WTC11 (cell line): ENCODE measurements around the gene TUBA1B. TPM values are rescaled to one million over a fixed set of nuclear protein-coding genes. Genes with fewer than 3 reads are reported as not detected.
A peak's percentile ranks its signal among the peaks of the same experiment; 100 is the strongest.
"Not testable (repeated sequence)": the region's sequence is repeated elsewhere in the genome, so short reads cannot be mapped to it uniquely, and the experiment has no call there.

Experiments
- ATAC-seq: fragments of 200-7000 bp; cut with Tn5 transposase; 2 replicates; pipeline ENCODE4 v1.10.0; 2021; ENCODE audit warnings: mild to moderate bottlenecking, moderate library complexity
- CTCF ChIA-PET: fragments of 300-600 bp; sonication (Branson Sonifier 250); formaldehyde crosslinking; loops from one replicate; lab custom pipeline; 2021; ENCODE audit warnings: antibody characterized with exemption; lab: Charles Lee
- POLR2A ChIA-PET: fragments of 350-600 bp; sonication (Branson Sonifier 250); formaldehyde crosslinking; loops from one replicate; lab custom pipeline; 2021; ENCODE audit warnings: antibody characterized with exemption; lab: Charles Lee
- DNase-seq: peaks from one replicate; pipeline ENCODE4 v3.0.0; 2021; ENCODE audit warnings: low spot score
- H3K27ac Mint-ChIP-seq: 2 replicates; pipeline ENCODE4 v1.8.0; 2021; ENCODE audit warnings: mixed read lengths
- H3K27me3 Mint-ChIP-seq: 2 replicates; pipeline ENCODE4 v1.8.0; 2021; ENCODE audit warnings: low read depth, mild to moderate bottlenecking, moderate library complexity, mixed read lengths
- H3K36me3 Mint-ChIP-seq: 2 replicates; pipeline ENCODE4 v1.8.0; 2021; ENCODE audit warnings: mixed read lengths
- H3K4me1 Mint-ChIP-seq: 2 replicates; pipeline ENCODE4 v1.8.0; 2022; ENCODE audit warnings: mixed read lengths
- H3K4me3 Mint-ChIP-seq: 2 replicates; pipeline ENCODE4 v1.8.0; 2021; ENCODE audit warnings: mild to moderate bottlenecking, moderate library complexity, mixed read lengths
- H3K9me3 Mint-ChIP-seq: 2 replicates; pipeline ENCODE4 v1.8.0; 2021; ENCODE audit warnings: mixed read lengths
- AR ChIP-seq: fragments of 250-450 bp; sonication (Bioruptor Pico); IDR thresholded peaks from 2 replicates; pipeline ENCODE4 v1.9.0; 2021; ENCODE audit warnings: mild to moderate bottlenecking
- CBFB ChIP-seq: sonication (generic); formaldehyde crosslinking; IDR thresholded peaks from 2 replicates; pipeline ENCODE4 v1.8.1; 2022; ENCODE audit warnings: mild to moderate bottlenecking, low read depth, missing genetic modification reagents
- CREB1 ChIP-seq: sonication (generic); formaldehyde crosslinking; IDR thresholded peaks from 2 replicates; pipeline ENCODE4 v1.8.0; 2023; ENCODE audit warnings: mild to moderate bottlenecking, missing genetic modification reagents
- CREM ChIP-seq: sonication (generic); formaldehyde crosslinking; IDR thresholded peaks from 2 replicates; pipeline ENCODE4 v1.8.1; 2022; ENCODE audit warnings: mild to moderate bottlenecking, missing genetic modification reagents, moderate library complexity
- IRF1 ChIP-seq: sonication (generic); formaldehyde crosslinking; IDR thresholded peaks from 2 replicates; pipeline ENCODE4 v1.8.0; 2023; ENCODE audit warnings: missing genetic modification reagents
- OVOL2 ChIP-seq: fragments of 250-450 bp; sonication (Bioruptor Pico); IDR thresholded peaks from 2 replicates; pipeline ENCODE4 v1.9.0; 2021; ENCODE audit warnings: mild to moderate bottlenecking, borderline replicate concordance
- PRRX2 ChIP-seq: fragments of 250-450 bp; sonication (Bioruptor Pico); IDR thresholded peaks from 2 replicates; pipeline ENCODE4 v1.8.0; 2021; ENCODE audit warnings: mild to moderate bottlenecking
- SMAD3 ChIP-seq: sonication (generic); formaldehyde crosslinking; IDR thresholded peaks from 2 replicates; pipeline ENCODE4 v1.8.0; 2022; ENCODE audit warnings: missing genetic modification reagents, mild to moderate bottlenecking, borderline replicate concordance
- ZNF232 ChIP-seq: sonication (generic); formaldehyde crosslinking; IDR thresholded peaks from 2 replicates; pipeline ENCODE4 v1.8.0; 2022; ENCODE audit warnings: mild to moderate bottlenecking, missing genetic modification reagents
- ZNF317 ChIP-seq: sonication (generic); formaldehyde crosslinking; IDR thresholded peaks from 2 replicates; pipeline ENCODE4 v1.8.1; 2023; ENCODE audit warnings: low read depth, mild to moderate bottlenecking, moderate library complexity, missing genetic modification reagents, borderline replicate concordance
- total RNA-seq: library from RNA; stranded (reverse); gene quantifications from 3 replicates; pipeline ENCODE4 v1.2.3, GENCODE V29; 2021
- TF ChIP-seq, protein P1 (sequence below): fragments of 250-450 bp; sonication (Bioruptor Pico); IDR thresholded peaks from 2 replicates; pipeline ENCODE4 v1.8.0; 2021; ENCODE audit warnings: mild to moderate bottlenecking
- TF ChIP-seq, protein P2 (sequence below): sonication (generic); formaldehyde crosslinking; IDR thresholded peaks from 2 replicates; pipeline ENCODE4 v1.8.1; 2023; ENCODE audit warnings: mild to moderate bottlenecking, missing genetic modification reagents, moderate library complexity
- TF ChIP-seq, protein P3 (sequence below): sonication (generic); formaldehyde crosslinking; IDR thresholded peaks from 2 replicates; pipeline ENCODE4 v1.8.1; 2022; ENCODE audit warnings: mild to moderate bottlenecking, missing genetic modification reagents, moderate library complexity, borderline replicate concordance
- TF ChIP-seq, protein P4 (sequence below): sonication (generic); formaldehyde crosslinking; IDR thresholded peaks from 2 replicates; pipeline ENCODE4 v1.8.1; 2023; ENCODE audit warnings: mild to moderate bottlenecking, missing genetic modification reagents

The TUBA1B gene
- total RNA-seq, 1 experiment from 2014 or later = 1,806 TPM

DNA sequence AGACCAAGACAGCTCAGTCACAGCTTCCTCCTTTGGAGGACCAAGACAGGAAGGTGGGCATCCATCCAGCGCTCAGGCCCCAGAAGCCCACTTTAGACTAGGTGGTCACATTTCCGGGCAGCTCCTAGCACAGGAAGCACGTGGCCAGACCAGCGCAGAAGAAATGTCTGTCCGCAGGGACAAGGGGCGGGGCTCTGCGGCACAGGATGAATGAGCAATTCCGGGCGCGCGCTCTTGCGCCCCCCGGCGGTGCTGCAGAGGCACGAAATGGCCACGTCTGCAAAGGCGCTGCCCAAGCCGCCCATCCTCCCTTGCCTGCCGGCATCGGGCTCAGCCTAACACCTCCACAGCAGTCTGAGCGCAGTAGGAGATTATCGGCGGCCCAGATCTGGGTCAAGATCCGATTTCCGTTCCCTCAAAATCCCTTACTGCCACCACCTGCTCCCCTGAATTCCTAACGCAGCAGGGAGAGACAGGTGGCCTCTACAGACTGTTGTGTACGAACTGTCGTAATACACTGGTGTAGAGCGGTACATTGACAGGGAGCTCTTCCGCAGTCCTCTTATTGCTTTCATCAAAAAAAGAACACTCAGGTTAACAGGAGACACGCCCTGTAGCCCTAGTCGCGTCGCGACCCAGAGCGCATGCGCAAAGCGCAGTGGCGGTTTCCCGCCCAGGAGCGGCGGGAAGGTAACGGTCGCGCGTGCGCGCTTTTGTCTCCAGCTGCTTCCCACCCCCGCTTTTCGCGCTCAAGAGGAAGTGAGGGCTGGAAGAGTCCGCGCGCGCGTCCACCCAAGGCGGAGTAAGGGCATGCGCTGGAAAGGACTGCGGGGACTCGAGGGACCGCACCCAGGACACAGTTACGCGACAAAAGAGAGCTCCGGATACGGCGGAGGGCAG, 794 bp downstream of the TUBA1B start (continued):
- TF ChIP-seq, protein P1, sequence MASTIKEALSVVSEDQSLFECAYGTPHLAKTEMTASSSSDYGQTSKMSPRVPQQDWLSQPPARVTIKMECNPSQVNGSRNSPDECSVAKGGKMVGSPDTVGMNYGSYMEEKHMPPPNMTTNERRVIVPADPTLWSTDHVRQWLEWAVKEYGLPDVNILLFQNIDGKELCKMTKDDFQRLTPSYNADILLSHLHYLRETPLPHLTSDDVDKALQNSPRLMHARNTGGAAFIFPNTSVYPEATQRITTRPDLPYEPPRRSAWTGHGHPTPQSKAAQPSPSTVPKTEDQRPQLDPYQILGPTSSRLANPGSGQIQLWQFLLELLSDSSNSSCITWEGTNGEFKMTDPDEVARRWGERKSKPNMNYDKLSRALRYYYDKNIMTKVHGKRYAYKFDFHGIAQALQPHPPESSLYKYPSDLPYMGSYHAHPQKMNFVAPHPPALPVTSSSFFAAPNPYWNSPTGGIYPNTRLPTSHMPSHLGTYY (CRISPR knock-in tag) = no peak; the same call in 1 of the 2 replicates
- peak; percentile 65; the same call in 1 of the 2 replicates for TF ChIP-seq CREB1 (CRISPR knock-in tag)

- H3K27ac Mint-ChIP-seq = peak overlapping the region; percentile 99
- DNase-seq (no peak), ATAC-seq (no peak)
- no peaks in the 10 kb centered on the region for H3K9me3 Mint-ChIP-seq
- ChIA-PET POLR2A (interaction anchor here (0.7 to 1.2 kb wide), 5 partner anchors 16 to 98 kb away, joined by 3 to 4 read pairs (median 3); no protein-coding TSS in a partner anchor), CTCF (interaction anchor here (0.6 to 3.4 kb wide), 23 partner anchors 9 to 237 kb away, joined by 3 to 39 read pairs (median 5); partner anchors contain the start of genes DHH, LMBR1L, SPATS2 and TUBA1A)
- H3K4me1 Mint-ChIP-seq = peaks cover 19% of the 10 kb centered on the region
- H3K4me3 Mint-ChIP-seq = peak overlapping the region; percentile 90
- H3K27me3 Mint-ChIP-seq = no peaks in the 10 kb centered on the region; the same call in 1 of the 2 replicates
- no peak for TF ChIP-seq CREM
- peaks cover 40% of the 10 kb centered on the region for H3K36me3 Mint-ChIP-seq
These were observed 1.7 kb downstream of the TUBA1B start for GRCh38 chr12:49129332-49130150.

GRCh38 chr12:49127971-49128370, 3.2 kb downstream of the TUBA1B start:
- POLR2A ChIA-PET, H3K4me3 Mint-ChIP-seq, H3K27me3 Mint-ChIP-seq, DNase-seq, H3K27ac Mint-ChIP-seq, ATAC-seq, H3K9me3 Mint-ChIP-seq: not testable (repeated sequence)
- Mint-ChIP-seq H3K4me1 (peaks cover 19% of the 10 kb centered on the region), H3K36me3 (peaks cover 40% of the 10 kb centered on the region)
- CTCF ChIA-PET = interaction anchor here (2.0 kb wide), 1 partner anchor 39 kb away, joined by 6 read pairs; no protein-coding TSS in a partner anchor

- H3K36me3 Mint-ChIP-seq = peaks cover 40% of the 10 kb centered on the region
- DNase-seq (no peak), ATAC-seq (no peak)
- no peaks in the 10 kb centered on the region for H3K9me3 Mint-ChIP-seq
- ChIA-PET POLR2A (no interaction called here), CTCF (interaction anchor here (0.6 to 2.0 kb wide), 3 partner anchors 38 to 374 kb away, joined by 3 to 6 read pairs (median 3); no protein-coding TSS in a partner anchor)
- no peak overlapping the region for H3K4me3 Mint-ChIP-seq
- H3K4me1 Mint-ChIP-seq = peaks cover 17% of the 10 kb centered on the region
- H3K27me3 Mint-ChIP-seq = no peaks in the 10 kb centered on the region
- H3K27ac Mint-ChIP-seq = peak overlapping the region; percentile 11
- TF ChIP-seq SMAD3 (CRISPR knock-in tag) (no peak), IRF1 (CRISPR knock-in tag) (no peak), CBFB (CRISPR knock-in tag) (no peak), OVOL2 (CRISPR knock-in tag) (no peak), AR (CRISPR knock-in tag) (peak; percentile 63; the same call in 1 of the 2 replicates), PRRX2 (CRISPR knock-in tag) (peak; percentile 83), ZNF232 (0 out of 2 replicates have a peak, but pooled peaks have one; percentile 26), ZNF317 (no peak)
- TF ChIP-seq, protein P2, sequence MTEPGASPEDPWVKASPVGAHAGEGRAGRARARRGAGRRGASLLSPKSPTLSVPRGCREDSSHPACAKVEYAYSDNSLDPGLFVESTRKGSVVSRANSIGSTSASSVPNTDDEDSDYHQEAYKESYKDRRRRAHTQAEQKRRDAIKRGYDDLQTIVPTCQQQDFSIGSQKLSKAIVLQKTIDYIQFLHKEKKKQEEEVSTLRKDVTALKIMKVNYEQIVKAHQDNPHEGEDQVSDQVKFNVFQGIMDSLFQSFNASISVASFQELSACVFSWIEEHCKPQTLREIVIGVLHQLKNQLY (CRISPR knock-in tag) = no peak
- TF ChIP-seq, protein P3, sequence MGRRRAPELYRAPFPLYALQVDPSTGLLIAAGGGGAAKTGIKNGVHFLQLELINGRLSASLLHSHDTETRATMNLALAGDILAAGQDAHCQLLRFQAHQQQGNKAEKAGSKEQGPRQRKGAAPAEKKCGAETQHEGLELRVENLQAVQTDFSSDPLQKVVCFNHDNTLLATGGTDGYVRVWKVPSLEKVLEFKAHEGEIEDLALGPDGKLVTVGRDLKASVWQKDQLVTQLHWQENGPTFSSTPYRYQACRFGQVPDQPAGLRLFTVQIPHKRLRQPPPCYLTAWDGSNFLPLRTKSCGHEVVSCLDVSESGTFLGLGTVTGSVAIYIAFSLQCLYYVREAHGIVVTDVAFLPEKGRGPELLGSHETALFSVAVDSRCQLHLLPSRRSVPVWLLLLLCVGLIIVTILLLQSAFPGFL (CRISPR knock-in tag) = no peak
- TF ChIP-seq, protein P4, sequence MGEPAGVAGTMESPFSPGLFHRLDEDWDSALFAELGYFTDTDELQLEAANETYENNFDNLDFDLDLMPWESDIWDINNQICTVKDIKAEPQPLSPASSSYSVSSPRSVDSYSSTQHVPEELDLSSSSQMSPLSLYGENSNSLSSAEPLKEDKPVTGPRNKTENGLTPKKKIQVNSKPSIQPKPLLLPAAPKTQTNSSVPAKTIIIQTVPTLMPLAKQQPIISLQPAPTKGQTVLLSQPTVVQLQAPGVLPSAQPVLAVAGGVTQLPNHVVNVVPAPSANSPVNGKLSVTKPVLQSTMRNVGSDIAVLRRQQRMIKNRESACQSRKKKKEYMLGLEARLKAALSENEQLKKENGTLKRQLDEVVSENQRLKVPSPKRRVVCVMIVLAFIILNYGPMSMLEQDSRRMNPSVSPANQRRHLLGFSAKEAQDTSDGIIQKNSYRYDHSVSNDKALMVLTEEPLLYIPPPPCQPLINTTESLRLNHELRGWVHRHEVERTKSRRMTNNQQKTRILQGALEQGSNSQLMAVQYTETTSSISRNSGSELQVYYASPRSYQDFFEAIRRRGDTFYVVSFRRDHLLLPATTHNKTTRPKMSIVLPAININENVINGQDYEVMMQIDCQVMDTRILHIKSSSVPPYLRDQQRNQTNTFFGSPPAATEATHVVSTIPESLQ (CRISPR knock-in tag) = no peak
These were observed 4.1 kb downstream of the TUBA1B start for GRCh38 chr12:49126852-49127763.
